H1 (cell line): ENCODE measurements around the gene ZNF14. TPM values are rescaled to one million over a fixed set of nuclear protein-coding genes. Genes with fewer than 3 reads are reported as not detected.

Experiments
- KDM1A ChIP-seq: fragments of 200-600, 300-600 bp; sonication (generic); IDR thresholded peaks from 2 replicates; pipeline ENCODE4 v1.7.1; 2016; ENCODE audit warnings: mild to moderate bottlenecking, low read length, borderline replicate concordance
- polyA plus RNA-seq, 7 experiments: library from polyadenylated mRNA; depleted of rRNA in 3 of 7; stranded (reverse) in 5 of 7; unstranded in 2 of 7; fragments of >200 nt in 5 of 7; fragments of 200-250 nt in 2 of 7; gene quantifications; 1 replicate in 5 of 7; 2 replicates in 1 of 7; 4 replicates in 1 of 7; pipeline versions ENCODE4 v1.2.1 to v1.2.3, GENCODE V29; 2011 to 2013; ENCODE audit warnings: missing spikeins in 2 of 7, mixed read lengths in 2 of 7
- total RNA-seq: library from RNA; stranded (reverse); fragmentation: NEBNext Ultra II Directional; extraction: Animal tissue kit (Norgen Biotek cat#: 25700); gene quantifications from 2 replicates; pipeline ENCODE4 v1.2.1, GENCODE V29; 2021
- TF ChIP-seq, protein P1 (sequence below): fragments of 300-600 bp; sonication (generic); IDR thresholded peaks from 2 replicates; pipeline ENCODE4 v1.7.1; 2012; ENCODE audit warnings: low read length, moderate library complexity, mild to moderate bottlenecking, inconsistent platforms; ENCODE audit not compliant: insufficient replicate concordance

The ZNF14 gene
- total and polyA plus RNA-seq, 2 of the 8 experiments (the other 6 are each of a cell fraction or from before 2014, with no cell fraction given): 1.00 to 7.4 TPM

DNA sequence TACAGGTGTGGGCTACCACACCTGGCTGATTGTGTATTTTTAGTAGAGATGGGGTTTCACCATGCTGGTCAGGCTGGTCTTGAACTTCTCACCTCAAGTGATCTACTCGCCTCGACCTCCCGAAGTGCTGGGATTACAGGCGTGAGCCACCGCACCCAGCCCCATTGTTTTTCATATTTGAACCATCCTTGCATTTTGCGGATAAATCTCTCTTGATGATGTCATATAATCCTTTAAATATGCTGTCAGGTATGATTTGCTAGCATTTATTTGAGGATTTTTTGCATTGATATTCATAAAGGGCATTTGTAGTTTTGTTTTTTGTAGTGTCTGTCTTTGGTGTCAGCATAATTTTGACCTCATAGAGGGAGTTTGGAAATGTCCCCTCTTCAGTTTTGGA lies 58.6 kb downstream of the ZNF14 start (continued):
- TF ChIP-seq, protein P1, sequence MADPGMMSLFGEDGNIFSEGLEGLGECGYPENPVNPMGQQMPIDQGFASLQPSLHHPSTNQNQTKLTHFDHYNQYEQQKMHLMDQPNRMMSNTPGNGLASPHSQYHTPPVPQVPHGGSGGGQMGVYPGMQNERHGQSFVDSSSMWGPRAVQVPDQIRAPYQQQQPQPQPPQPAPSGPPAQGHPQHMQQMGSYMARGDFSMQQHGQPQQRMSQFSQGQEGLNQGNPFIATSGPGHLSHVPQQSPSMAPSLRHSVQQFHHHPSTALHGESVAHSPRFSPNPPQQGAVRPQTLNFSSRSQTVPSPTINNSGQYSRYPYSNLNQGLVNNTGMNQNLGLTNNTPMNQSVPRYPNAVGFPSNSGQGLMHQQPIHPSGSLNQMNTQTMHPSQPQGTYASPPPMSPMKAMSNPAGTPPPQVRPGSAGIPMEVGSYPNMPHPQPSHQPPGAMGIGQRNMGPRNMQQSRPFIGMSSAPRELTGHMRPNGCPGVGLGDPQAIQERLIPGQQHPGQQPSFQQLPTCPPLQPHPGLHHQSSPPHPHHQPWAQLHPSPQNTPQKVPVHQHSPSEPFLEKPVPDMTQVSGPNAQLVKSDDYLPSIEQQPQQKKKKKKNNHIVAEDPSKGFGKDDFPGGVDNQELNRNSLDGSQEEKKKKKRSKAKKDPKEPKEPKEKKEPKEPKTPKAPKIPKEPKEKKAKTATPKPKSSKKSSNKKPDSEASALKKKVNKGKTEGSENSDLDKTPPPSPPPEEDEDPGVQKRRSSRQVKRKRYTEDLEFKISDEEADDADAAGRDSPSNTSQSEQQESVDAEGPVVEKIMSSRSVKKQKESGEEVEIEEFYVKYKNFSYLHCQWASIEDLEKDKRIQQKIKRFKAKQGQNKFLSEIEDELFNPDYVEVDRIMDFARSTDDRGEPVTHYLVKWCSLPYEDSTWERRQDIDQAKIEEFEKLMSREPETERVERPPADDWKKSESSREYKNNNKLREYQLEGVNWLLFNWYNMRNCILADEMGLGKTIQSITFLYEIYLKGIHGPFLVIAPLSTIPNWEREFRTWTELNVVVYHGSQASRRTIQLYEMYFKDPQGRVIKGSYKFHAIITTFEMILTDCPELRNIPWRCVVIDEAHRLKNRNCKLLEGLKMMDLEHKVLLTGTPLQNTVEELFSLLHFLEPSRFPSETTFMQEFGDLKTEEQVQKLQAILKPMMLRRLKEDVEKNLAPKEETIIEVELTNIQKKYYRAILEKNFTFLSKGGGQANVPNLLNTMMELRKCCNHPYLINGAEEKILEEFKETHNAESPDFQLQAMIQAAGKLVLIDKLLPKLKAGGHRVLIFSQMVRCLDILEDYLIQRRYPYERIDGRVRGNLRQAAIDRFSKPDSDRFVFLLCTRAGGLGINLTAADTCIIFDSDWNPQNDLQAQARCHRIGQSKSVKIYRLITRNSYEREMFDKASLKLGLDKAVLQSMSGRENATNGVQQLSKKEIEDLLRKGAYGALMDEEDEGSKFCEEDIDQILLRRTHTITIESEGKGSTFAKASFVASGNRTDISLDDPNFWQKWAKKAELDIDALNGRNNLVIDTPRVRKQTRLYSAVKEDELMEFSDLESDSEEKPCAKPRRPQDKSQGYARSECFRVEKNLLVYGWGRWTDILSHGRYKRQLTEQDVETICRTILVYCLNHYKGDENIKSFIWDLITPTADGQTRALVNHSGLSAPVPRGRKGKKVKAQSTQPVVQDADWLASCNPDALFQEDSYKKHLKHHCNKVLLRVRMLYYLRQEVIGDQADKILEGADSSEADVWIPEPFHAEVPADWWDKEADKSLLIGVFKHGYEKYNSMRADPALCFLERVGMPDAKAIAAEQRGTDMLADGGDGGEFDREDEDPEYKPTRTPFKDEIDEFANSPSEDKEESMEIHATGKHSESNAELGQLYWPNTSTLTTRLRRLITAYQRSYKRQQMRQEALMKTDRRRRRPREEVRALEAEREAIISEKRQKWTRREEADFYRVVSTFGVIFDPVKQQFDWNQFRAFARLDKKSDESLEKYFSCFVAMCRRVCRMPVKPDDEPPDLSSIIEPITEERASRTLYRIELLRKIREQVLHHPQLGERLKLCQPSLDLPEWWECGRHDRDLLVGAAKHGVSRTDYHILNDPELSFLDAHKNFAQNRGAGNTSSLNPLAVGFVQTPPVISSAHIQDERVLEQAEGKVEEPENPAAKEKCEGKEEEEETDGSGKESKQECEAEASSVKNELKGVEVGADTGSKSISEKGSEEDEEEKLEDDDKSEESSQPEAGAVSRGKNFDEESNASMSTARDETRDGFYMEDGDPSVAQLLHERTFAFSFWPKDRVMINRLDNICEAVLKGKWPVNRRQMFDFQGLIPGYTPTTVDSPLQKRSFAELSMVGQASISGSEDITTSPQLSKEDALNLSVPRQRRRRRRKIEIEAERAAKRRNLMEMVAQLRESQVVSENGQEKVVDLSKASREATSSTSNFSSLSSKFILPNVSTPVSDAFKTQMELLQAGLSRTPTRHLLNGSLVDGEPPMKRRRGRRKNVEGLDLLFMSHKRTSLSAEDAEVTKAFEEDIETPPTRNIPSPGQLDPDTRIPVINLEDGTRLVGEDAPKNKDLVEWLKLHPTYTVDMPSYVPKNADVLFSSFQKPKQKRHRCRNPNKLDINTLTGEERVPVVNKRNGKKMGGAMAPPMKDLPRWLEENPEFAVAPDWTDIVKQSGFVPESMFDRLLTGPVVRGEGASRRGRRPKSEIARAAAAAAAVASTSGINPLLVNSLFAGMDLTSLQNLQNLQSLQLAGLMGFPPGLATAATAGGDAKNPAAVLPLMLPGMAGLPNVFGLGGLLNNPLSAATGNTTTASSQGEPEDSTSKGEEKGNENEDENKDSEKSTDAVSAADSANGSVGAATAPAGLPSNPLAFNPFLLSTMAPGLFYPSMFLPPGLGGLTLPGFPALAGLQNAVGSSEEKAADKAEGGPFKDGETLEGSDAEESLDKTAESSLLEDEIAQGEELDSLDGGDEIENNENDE: no peak
- TF ChIP-seq KDM1A: no peak
